Spleen (tissue), 11 donors: Measurements from ENCODE around the gene ATG7. TPM values are rescaled to one million over a fixed set of nuclear protein-coding genes. Genes with fewer than 3 reads are reported as not detected.
A peak's percentile ranks its signal among the peaks of the same experiment; 100 is the strongest.

Source experiments
- DNase-seq: peaks from one replicate; pipeline ENCODE4 v3.0.0-alpha.2; 2020
- H3K27ac ChIP-seq, 8 donors: fragments of 200-600 bp; sonication (generic) in 7 of 8; 1 replicate in 4 of 8; 2 replicates in 4 of 8; pipeline versions ENCODE4 v1.5.0 to v1.8.0; 2016 to 2021; ENCODE audit warnings: inconsistent platforms in 4 of 8, mild to moderate bottlenecking in 4 of 8, moderate library complexity in 1 of 8
- H3K27me3 ChIP-seq, 7 donors: fragments of 200-600 bp; sonication (generic) in 6 of 7; replicated peaks in 1 of 7; 1 replicate in 4 of 7; 2 replicates in 3 of 7; pipeline versions ENCODE4 v1.5.0 to v1.8.0; 2016 to 2021; ENCODE audit warnings: inconsistent platforms in 3 of 7, mild to moderate bottlenecking in 1 of 7
- H3K36me3 ChIP-seq, 6 donors: fragments of 200-600 bp; sonication (generic) in 5 of 6; 1 replicate in 4 of 6; 2 replicates in 2 of 6; pipeline versions ENCODE4 v1.5.0 to v1.8.0; 2016 to 2021; ENCODE audit warnings: inconsistent platforms in 2 of 6
- H3K4me1 ChIP-seq, 6 donors: fragments of 200-600 bp; sonication (generic) in 5 of 6; 1 replicate in 3 of 6; 2 replicates in 3 of 6; pipeline versions ENCODE4 v1.5.0 to v1.8.0; 2016 to 2021; ENCODE audit warnings: inconsistent platforms in 3 of 6
- H3K4me3 ChIP-seq, 8 donors: fragments of 200-600 bp; sonication (generic) in 7 of 8; 1 replicate in 4 of 8; 2 replicates in 4 of 8; pipeline versions ENCODE4 v1.5.0 to v1.8.0; 2016 to 2021; ENCODE audit warnings: inconsistent platforms in 4 of 8, mild to moderate bottlenecking in 4 of 8, moderate library complexity in 2 of 8
- H3K9me3 ChIP-seq, 8 donors: fragments of 200-600 bp; sonication (generic) in 7 of 8; 1 replicate in 4 of 8; 2 replicates in 4 of 8; pipeline versions ENCODE4 v1.5.0 to v1.8.0; 2016 to 2021; ENCODE audit warnings: inconsistent platforms in 4 of 8
- POLR2A ChIP-seq, 3 donors: fragments of 450-650 bp; IDR thresholded peaks; one replicate each; pipeline ENCODE4 v1.5.1; 2017; ENCODE audit warnings: antibody characterized with exemption in 3 of 3, mild to moderate bottlenecking in 1 of 3
- POLR2AphosphoS5 ChIP-seq, 3 donors: sonication (generic); formaldehyde crosslinking; IDR thresholded peaks; one replicate each; pipeline ENCODE4 v1.5.1; 2017; ENCODE audit warnings: antibody characterized with exemption in 3 of 3
- WGBS, 5 donors: extraction: QIAGEN DNeasy Blood & Tissue Kit in 3 of 5; methylation state at CpG; one replicate each; pipeline versions ENCODE4 v1.1.5 to v1.1.7; 2013 to 2018; 5-methylcytosine and 5-hydroxymethylcytosine counted together
- intact Hi-C: fragments of 100-400 bp; cut with DNase I; formaldehyde crosslinking; loops from one replicate; pipeline ENCODE4 v1.15.0; 2023; ENCODE audit warnings: low total_unique reads
- polyA plus RNA-seq, 3 donors: library from polyadenylated mRNA; stranded (reverse); fragments of 200-250 nt; gene quantifications; one replicate each; pipeline ENCODE4 v1.2.1, GENCODE V29; 2013
- total RNA-seq, 7 donors: library from RNA; depleted of rRNA in 3 of 7; stranded (reverse); fragments of >200 nt in 3 of 7; fragmentation: NEBNext Ultra II Directional in 4 of 7; extraction: Animal tissue kit (Norgen Biotek cat#: 25700) in 4 of 7; gene quantifications; one replicate each; pipeline versions ENCODE4 v1.1.0 to v1.2.1, GENCODE V29; 2016 to 2021
- TF ChIP-seq, protein P1 (sequence below), 11 experiments: fragments of 200-600 bp in 7 of 11; fragments of 450-650 bp in 4 of 11; sonication (generic) in 4 of 11; IDR thresholded peaks in 8 of 11; conservative IDR thresholded peaks in 3 of 11; 1 replicate in 7 of 11; 2 replicates in 4 of 11; pipeline versions ENCODE4 v1.4.0 to v1.8.0; 2016 to 2021; ENCODE audit warnings: antibody characterized with exemption in 11 of 11, inconsistent platforms in 4 of 11, mild to moderate bottlenecking in 1 of 11
- donor health status: healthy with polysubstance abuse.
- donor health status: DM: no; HTN: no; CAD: no; lungs with moderate emphysema.
- donor health status: DM: no; HTN: no; CAD: no.
- donor health status: Bipolar disorder and iron deficiency.
- donor health status: healthy.
- donor health status: DM: no; HTN: no; CAD: no.
- donor health status: DM: yes; HTN: yes; CAD: no.

ATG7 gene
- total and polyA plus RNA-seq, 10 donors, result 7.5 to 114 (median 77.1) TPM

- H3K27ac ChIP-seq, result peak overlapping the region in 7 of 8 donors; percentile 78 to 90 (median 86)
- WGBS, 5 donors, result 79 to 84% (median 80%) methylated on average over 11 of the region's 11 CpGs
Measured at GRCh38 chr3:11290743-11291680, 18.8 kb downstream of the ATG7 start.

GRCh38 chr3:11291808-11292207 lies 19.6 kb downstream of the ATG7 start:
- Histone ChIP-seq H3K27ac (peak overlapping the region in 7 of 8 donors; percentile 78 to 90 (median 86)), H3K4me1 (peaks cover 41 to 61% (median 52%) of the 10 kb centered on the region in 6 donors), H3K36me3 (peaks cover 0 to 38% (median 0%) of the 10 kb centered on the region in 6 donors), H3K4me3 (no peak overlapping the region), H3K27me3 (no peaks in the 10 kb centered on the region), H3K9me3 (no peaks in the 10 kb centered on the region)
- TF ChIP-seq, protein P1, sequence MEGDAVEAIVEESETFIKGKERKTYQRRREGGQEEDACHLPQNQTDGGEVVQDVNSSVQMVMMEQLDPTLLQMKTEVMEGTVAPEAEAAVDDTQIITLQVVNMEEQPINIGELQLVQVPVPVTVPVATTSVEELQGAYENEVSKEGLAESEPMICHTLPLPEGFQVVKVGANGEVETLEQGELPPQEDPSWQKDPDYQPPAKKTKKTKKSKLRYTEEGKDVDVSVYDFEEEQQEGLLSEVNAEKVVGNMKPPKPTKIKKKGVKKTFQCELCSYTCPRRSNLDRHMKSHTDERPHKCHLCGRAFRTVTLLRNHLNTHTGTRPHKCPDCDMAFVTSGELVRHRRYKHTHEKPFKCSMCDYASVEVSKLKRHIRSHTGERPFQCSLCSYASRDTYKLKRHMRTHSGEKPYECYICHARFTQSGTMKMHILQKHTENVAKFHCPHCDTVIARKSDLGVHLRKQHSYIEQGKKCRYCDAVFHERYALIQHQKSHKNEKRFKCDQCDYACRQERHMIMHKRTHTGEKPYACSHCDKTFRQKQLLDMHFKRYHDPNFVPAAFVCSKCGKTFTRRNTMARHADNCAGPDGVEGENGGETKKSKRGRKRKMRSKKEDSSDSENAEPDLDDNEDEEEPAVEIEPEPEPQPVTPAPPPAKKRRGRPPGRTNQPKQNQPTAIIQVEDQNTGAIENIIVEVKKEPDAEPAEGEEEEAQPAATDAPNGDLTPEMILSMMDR (IDR thresholded peaks at IDR 0.05 in 8 of 11, conservative IDR thresholded peaks at IDR 0.05 in 3 of 11), result no peak
- TF ChIP-seq POLR2A (IDR thresholded peaks at IDR 0.05) (no peak), POLR2AphosphoS5 (IDR thresholded peaks at IDR 0.05) (no peak)
- no peak for DNase-seq
- intact Hi-C loops, result no loop called here
- 76 to 84% (median 81%) methylated on average over 5 of the region's 5 CpGs for WGBS, 5 donors

More at GRCh38 chr3:11290743-11291680, 18.8 kb downstream of the ATG7 start:
- TF ChIP-seq POLR2AphosphoS5 (IDR thresholded peaks at IDR 0.05), result no peak
- TF ChIP-seq, protein P1 (IDR thresholded peaks at IDR 0.05 in 8 of 11, conservative IDR thresholded peaks at IDR 0.05 in 3 of 11), result no peak
- TF ChIP-seq POLR2A (IDR thresholded peaks at IDR 0.05), result no peak
- Histone ChIP-seq H3K36me3 (peaks cover 0 to 32% (median 0%) of the 10 kb centered on the region in 6 donors), H3K4me1 (peaks cover 41 to 69% (median 53%) of the 10 kb centered on the region in 6 donors), H3K4me3 (peak overlapping the region in 1 of 8 donors; percentile 14), H3K27me3 (no peaks in the 10 kb centered on the region), H3K9me3 (no peaks in the 10 kb centered on the region)
- intact Hi-C loops, result no loop called here
- no peak for DNase-seq

DNA sequence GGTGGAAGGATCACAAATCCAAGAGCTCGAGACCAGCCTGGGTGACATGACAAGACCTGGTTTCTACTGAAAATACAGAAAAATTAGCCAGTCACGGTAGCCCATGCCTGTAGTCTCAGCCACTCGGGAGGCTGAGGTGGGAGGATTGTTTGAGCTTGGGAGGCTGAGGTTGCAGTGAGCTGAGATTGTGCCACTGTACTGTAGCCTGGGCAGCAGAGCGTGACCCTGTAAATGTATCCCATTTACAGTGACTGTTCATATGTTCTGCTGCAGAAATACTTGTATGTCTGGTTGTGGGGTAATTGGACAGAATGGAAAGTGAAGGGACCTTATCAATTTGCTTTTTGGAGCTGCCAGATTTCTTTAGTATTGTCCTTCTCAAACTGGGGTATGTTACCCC lies 24.9 kb downstream of the ATG7 start:
- H3K27ac ChIP-seq, result no peak overlapping the region
- H3K4me1 ChIP-seq, result peaks cover 0 to 8% (median under 1%) of the 10 kb centered on the region in 6 donors
- TF ChIP-seq POLR2AphosphoS5 (IDR thresholded peaks at IDR 0.05) (no peak), POLR2A (IDR thresholded peaks at IDR 0.05) (no peak)
- TF ChIP-seq, protein P1 (IDR thresholded peaks at IDR 0.05 in 8 of 11, conservative IDR thresholded peaks at IDR 0.05 in 3 of 11), result no peak
- H3K36me3 ChIP-seq, result peaks cover 0 to 78% (median 24%) of the 10 kb centered on the region in 6 donors
- DNase-seq, result no peak
- no peak overlapping the region for H3K4me3 ChIP-seq
- no peaks in the 10 kb centered on the region for H3K27me3 ChIP-seq
- no peaks in the 10 kb centered on the region for H3K9me3 ChIP-seq
- 94 to 98% (median 97%) methylated on average over 4 of the region's 4 CpGs for WGBS, 5 donors
- intact Hi-C loops, result no loop called here

DNA sequence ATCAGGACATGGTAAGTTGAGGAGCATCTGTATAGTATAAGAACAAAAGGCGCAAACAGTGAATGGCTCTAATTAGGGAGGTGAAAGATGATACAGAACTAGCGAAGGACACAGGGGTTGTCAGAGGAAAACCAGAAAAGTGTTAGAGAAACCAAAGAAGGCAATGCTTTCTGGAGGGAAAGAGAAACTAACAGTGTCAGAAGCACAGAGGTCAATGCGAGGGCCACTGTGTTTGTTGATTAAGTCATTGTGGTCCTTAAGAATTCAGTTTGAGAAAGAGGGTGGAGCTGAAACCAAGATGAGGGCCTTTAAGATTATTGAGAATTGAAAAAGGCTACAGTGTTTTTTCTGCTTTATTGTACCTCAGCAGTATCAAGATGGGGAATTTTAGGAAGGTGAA lies 28.8 kb downstream of the ATG7 start:
- no peaks in the 10 kb centered on the region for H3K9me3 ChIP-seq
- H3K36me3 ChIP-seq, result peaks cover 0 to 97% (median 32%) of the 10 kb centered on the region in 6 donors
- 66 to 85% (median 80%) methylated on average over 3 of the region's 3 CpGs for WGBS, 5 donors
- TF ChIP-seq POLR2AphosphoS5 (IDR thresholded peaks at IDR 0.05), result no peak
- TF ChIP-seq, protein P1 (IDR thresholded peaks at IDR 0.05 in 8 of 11, conservative IDR thresholded peaks at IDR 0.05 in 3 of 11), result no peak
- TF ChIP-seq POLR2A (IDR thresholded peaks at IDR 0.05), result no peak
- no peaks in the 10 kb centered on the region for H3K27me3 ChIP-seq
- intact Hi-C loops, result no loop called here
- peak overlapping the region in 6 of 8 donors; percentile 9 to 53 (median 27) for H3K27ac ChIP-seq
- H3K4me1 ChIP-seq, result peaks cover 0 to 19% (median 0%) of the 10 kb centered on the region in 6 donors
- no peak for DNase-seq
- no peak overlapping the region for H3K4me3 ChIP-seq
